Sigmoid colon (tissue), 4 donors: ENCODE results near the gene TMEM184C.

ENCODE experiments used
- CTCF ChIP-seq, 4 experiments: fragments of 450-650 bp in 3 of 4; fragments of 200-600 bp in 1 of 4; IDR thresholded peaks; one replicate each; pipeline ENCODE4 v1.5.1; 2016 to 2019; ENCODE audit warnings: antibody characterized with exemption in 4 of 4, mild to moderate bottlenecking in 3 of 4, moderate library complexity in 2 of 4
- EP300 ChIP-seq, 4 donors: sonication (generic); formaldehyde crosslinking; IDR thresholded peaks; one replicate each; pipeline ENCODE4 v1.6.1; 2017; ENCODE audit warnings: antibody characterized with exemption in 4 of 4
- POLR2A ChIP-seq, 2 donors: fragments of 450-650 bp; IDR thresholded peaks; one replicate each; pipeline ENCODE4 v1.6.1; 2016; ENCODE audit warnings: antibody characterized with exemption in 2 of 2, mild to moderate bottlenecking in 2 of 2, moderate library complexity in 2 of 2

DNA sequence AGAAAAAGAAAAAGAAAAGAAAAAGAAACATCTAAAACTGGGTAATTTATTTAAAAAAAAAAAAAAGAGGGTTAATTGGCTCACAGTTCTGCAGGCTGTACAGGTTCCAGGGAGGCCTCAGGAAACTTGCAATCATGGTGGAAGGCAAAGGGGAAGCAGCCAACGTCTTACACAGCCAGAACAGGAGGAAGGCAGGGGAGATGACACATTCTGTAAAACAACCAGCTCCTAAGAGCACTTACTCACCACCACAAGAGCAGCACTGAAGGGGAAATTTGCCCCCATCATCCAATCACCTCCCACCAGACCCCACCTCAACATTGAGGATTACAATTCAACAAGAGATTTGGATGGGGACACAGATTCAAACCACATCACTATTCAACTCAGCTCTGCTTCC is 36.8 kb upstream of the TMEM184C start:
- no peak for TF ChIP-seq CTCF (IDR thresholded peaks at IDR 0.05)
- TF ChIP-seq EP300 (IDR thresholded peaks at IDR 0.05), result no peak
- no peak for TF ChIP-seq POLR2A (IDR thresholded peaks at IDR 0.05)
